Liver (tissue), 9 donors: ENCODE data around the gene KICS2. TPM values are rescaled to one million over a fixed set of nuclear protein-coding genes. Genes with fewer than 3 reads are reported as not detected.

ENCODE experiments used
- DNase-seq: peaks from one replicate; pipeline ENCODE4 v3.0.0-alpha.2; 2017; ENCODE audit warnings: low spot score
- H3K27ac ChIP-seq, 2 donors: one replicate each; pipeline ENCODE4 v1.7.0; 2013; ENCODE audit warnings: inconsistent platforms in 2 of 2, low read length in 2 of 2, control low read depth in 1 of 2, low read depth in 1 of 2, mild to moderate bottlenecking in 1 of 2
- H3K27me3 ChIP-seq, 4 donors: one replicate each; pipeline versions ENCODE4 v1.6.1 to v1.7.0; 2013; ENCODE audit warnings: low read length in 3 of 4, inconsistent platforms in 1 of 4, mild to moderate bottlenecking in 1 of 4, moderate library complexity in 1 of 4; ENCODE audit not compliant: control insufficient read depth in 4 of 4, insufficient read depth in 4 of 4
- H3K36me3 ChIP-seq, 4 donors: one replicate each; pipeline versions ENCODE4 v1.6.1 to v1.7.0; 2013; ENCODE audit warnings: low read length in 3 of 4, mild to moderate bottlenecking in 3 of 4, low read depth in 1 of 4, moderate library complexity in 1 of 4; ENCODE audit not compliant: control insufficient read depth in 4 of 4, insufficient read depth in 3 of 4
- H3K4me1 ChIP-seq, 4 donors: one replicate each; pipeline versions ENCODE4 v1.6.1 to v1.7.0; 2013; ENCODE audit warnings: low read length in 3 of 4, mild to moderate bottlenecking in 3 of 4, moderate library complexity in 1 of 4; ENCODE audit not compliant: control insufficient read depth in 4 of 4, insufficient read depth in 4 of 4
- H3K4me3 ChIP-seq, 3 donors: one replicate each; pipeline versions ENCODE4 v1.6.1 to v1.7.0; 2013; ENCODE audit warnings: low read length in 3 of 3, control low read depth in 1 of 3, low read depth in 1 of 3, mild to moderate bottlenecking in 1 of 3
- H3K9ac ChIP-seq, 2 donors: one replicate each; pipeline ENCODE4 v1.7.0; 2013; ENCODE audit warnings: low read length in 2 of 2, mild to moderate bottlenecking in 2 of 2, moderate library complexity in 2 of 2, control low read depth in 1 of 2, low read depth in 1 of 2
- H3K9me3 ChIP-seq, 4 donors: one replicate each; pipeline versions ENCODE4 v1.6.1 to v1.7.0; 2013; ENCODE audit warnings: low read length in 3 of 4; ENCODE audit not compliant: control insufficient read depth in 4 of 4
- ATF3 ChIP-seq: IDR thresholded peaks from 2 replicates; pipeline ENCODE4 v1.6.1; 2016; ENCODE audit warnings: antibody characterized with exemption
- EGR1 ChIP-seq, 2 donors: IDR thresholded peaks; 2 replicates each; pipeline ENCODE4 v1.6.1; 2016 to 2018; ENCODE audit warnings: antibody characterized with exemption in 2 of 2, low read depth in 2 of 2
- FOXA1 ChIP-seq: IDR thresholded peaks from 2 replicates; pipeline ENCODE4 v1.6.1; 2016; ENCODE audit warnings: antibody characterized with exemption
- FOXA2 ChIP-seq: IDR thresholded peaks from 2 replicates; pipeline ENCODE4 v1.6.1; 2016; ENCODE audit warnings: antibody characterized with exemption
- GABPA ChIP-seq, 2 donors: IDR thresholded peaks in 1 of 2; conservative IDR thresholded peaks in 1 of 2; 2 replicates each; pipeline ENCODE4 v1.6.1; 2016; ENCODE audit warnings: antibody characterized with exemption in 2 of 2, mild to moderate bottlenecking in 1 of 2, moderate library complexity in 1 of 2
- HNF4A ChIP-seq, 2 donors: conservative IDR thresholded peaks; 2 replicates each; pipeline ENCODE4 v1.6.1; 2016; ENCODE audit warnings: antibody characterized with exemption in 2 of 2, mild to moderate bottlenecking in 2 of 2
- HNF4G ChIP-seq: IDR thresholded peaks from 2 replicates; pipeline ENCODE4 v1.6.1; 2016; ENCODE audit warnings: antibody characterized with exemption
- JUND ChIP-seq, 2 donors: IDR thresholded peaks; 2 replicates each; pipeline ENCODE4 v1.6.1; 2016; ENCODE audit warnings: antibody characterized with exemption in 2 of 2
- MAX ChIP-seq: IDR thresholded peaks from 2 replicates; pipeline ENCODE4 v1.6.1; 2016; ENCODE audit warnings: antibody characterized with exemption
- NR2F2 ChIP-seq: IDR thresholded peaks from 2 replicates; pipeline ENCODE4 v1.6.1; 2016; ENCODE audit warnings: antibody characterized with exemption
- RAD21 ChIP-seq, 2 donors: IDR thresholded peaks; 2 replicates each; pipeline ENCODE4 v1.6.1; 2016; ENCODE audit warnings: antibody characterized with exemption in 2 of 2, mild to moderate bottlenecking in 2 of 2
- RXRA ChIP-seq, 2 donors: IDR thresholded peaks; 2 replicates each; pipeline ENCODE4 v1.6.1; 2017 to 2018; ENCODE audit warnings: antibody characterized with exemption in 2 of 2, mild to moderate bottlenecking in 1 of 2
- SP1 ChIP-seq: IDR thresholded peaks from 2 replicates; pipeline ENCODE4 v1.6.1; 2018; ENCODE audit warnings: antibody characterized with exemption, mild to moderate bottlenecking
- TAF1 ChIP-seq: conservative IDR thresholded peaks from 2 replicates; pipeline ENCODE4 v1.6.1; 2016; ENCODE audit warnings: antibody characterized with exemption, mild to moderate bottlenecking
- YY1 ChIP-seq: IDR thresholded peaks from 2 replicates; pipeline ENCODE4 v1.6.1; 2016; ENCODE audit warnings: antibody characterized with exemption, mild to moderate bottlenecking
- WGBS: extraction: QIAGEN DNeasy Blood & Tissue Kit; methylation state at CpG from one replicate; pipeline ENCODE4 v1.1.7; 2013; 5-methylcytosine and 5-hydroxymethylcytosine counted together
- polyA plus RNA-seq, 2 donors: library from polyadenylated mRNA; stranded (reverse) in 1 of 2; unstranded in 1 of 2; fragments of 200-250 nt in 1 of 2; fragments of >200 nt in 1 of 2; fragmentation: Nextera tagmentation in 1 of 2; extraction: Ambion mirVana in 1 of 2; gene quantifications; one replicate each; pipeline versions ENCODE4 v1.2.1 to v1.2.3, GENCODE V29; 2013 to 2015
- total RNA-seq, 2 donors: library from RNA; depleted of rRNA; stranded (reverse); fragments of >200 nt; gene quantifications; one replicate each; pipeline ENCODE4 v1.2.3, GENCODE V29; 2014
- TF ChIP-seq, protein P1 (sequence below): fragments of 150-350 bp; IDR thresholded peaks from 2 replicates; pipeline ENCODE4 v1.5.1; 2017; ENCODE audit warnings: improper control_type of control experiment, low read depth, low read length; ENCODE audit not compliant: missing input control
- TF ChIP-seq, protein P2 (sequence below): IDR thresholded peaks from 2 replicates; pipeline ENCODE4 v1.6.1; 2016; ENCODE audit warnings: antibody characterized with exemption
- TF ChIP-seq, protein P3 (sequence below): IDR thresholded peaks from 2 replicates; pipeline ENCODE4 v1.6.1; 2016; ENCODE audit warnings: antibody characterized with exemption, mild to moderate bottlenecking
- donor health status: healthy.
- donor health status: healthy.
- donor health status: healthy.
- donor health status: healthy.
- donor health status: healthy.

KICS2 gene
- total and polyA plus RNA-seq, 4 donors: 3.4 to 10.7 (median 5.3) TPM

- no peak for TF ChIP-seq YY1
- TF ChIP-seq, protein P1, sequence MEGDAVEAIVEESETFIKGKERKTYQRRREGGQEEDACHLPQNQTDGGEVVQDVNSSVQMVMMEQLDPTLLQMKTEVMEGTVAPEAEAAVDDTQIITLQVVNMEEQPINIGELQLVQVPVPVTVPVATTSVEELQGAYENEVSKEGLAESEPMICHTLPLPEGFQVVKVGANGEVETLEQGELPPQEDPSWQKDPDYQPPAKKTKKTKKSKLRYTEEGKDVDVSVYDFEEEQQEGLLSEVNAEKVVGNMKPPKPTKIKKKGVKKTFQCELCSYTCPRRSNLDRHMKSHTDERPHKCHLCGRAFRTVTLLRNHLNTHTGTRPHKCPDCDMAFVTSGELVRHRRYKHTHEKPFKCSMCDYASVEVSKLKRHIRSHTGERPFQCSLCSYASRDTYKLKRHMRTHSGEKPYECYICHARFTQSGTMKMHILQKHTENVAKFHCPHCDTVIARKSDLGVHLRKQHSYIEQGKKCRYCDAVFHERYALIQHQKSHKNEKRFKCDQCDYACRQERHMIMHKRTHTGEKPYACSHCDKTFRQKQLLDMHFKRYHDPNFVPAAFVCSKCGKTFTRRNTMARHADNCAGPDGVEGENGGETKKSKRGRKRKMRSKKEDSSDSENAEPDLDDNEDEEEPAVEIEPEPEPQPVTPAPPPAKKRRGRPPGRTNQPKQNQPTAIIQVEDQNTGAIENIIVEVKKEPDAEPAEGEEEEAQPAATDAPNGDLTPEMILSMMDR: no peak
- no peak for TF ChIP-seq HNF4G
- TF ChIP-seq RXRA (IDR thresholded peaks at IDR 0.05): no peak
- no peak for TF ChIP-seq JUND (IDR thresholded peaks at IDR 0.05)
- TF ChIP-seq FOXA2: no peak
Observed at GRCh38 chr12:64192644-64193444, 29.3 kb downstream of the KICS2 start (continued).

- Histone ChIP-seq H3K4me1 (no peaks in the 10 kb centered on the region), H3K9ac (no peak overlapping the region), H3K27me3 (no peaks in the 10 kb centered on the region), H3K36me3 (peaks cover 2 to 17% (median 11%) of the 10 kb centered on the region in 4 donors), H3K9me3 (no peaks in the 10 kb centered on the region), H3K27ac (no peak overlapping the region), H3K4me3 (no peak overlapping the region)
- no peak for DNase-seq
- no peak for TF ChIP-seq YY1
- no peak for TF ChIP-seq RXRA (IDR thresholded peaks at IDR 0.05)
- no peak for TF ChIP-seq EGR1 (IDR thresholded peaks at IDR 0.05; ENCODE audit: low read depth in 2 of 2)
- TF ChIP-seq, protein P2, sequence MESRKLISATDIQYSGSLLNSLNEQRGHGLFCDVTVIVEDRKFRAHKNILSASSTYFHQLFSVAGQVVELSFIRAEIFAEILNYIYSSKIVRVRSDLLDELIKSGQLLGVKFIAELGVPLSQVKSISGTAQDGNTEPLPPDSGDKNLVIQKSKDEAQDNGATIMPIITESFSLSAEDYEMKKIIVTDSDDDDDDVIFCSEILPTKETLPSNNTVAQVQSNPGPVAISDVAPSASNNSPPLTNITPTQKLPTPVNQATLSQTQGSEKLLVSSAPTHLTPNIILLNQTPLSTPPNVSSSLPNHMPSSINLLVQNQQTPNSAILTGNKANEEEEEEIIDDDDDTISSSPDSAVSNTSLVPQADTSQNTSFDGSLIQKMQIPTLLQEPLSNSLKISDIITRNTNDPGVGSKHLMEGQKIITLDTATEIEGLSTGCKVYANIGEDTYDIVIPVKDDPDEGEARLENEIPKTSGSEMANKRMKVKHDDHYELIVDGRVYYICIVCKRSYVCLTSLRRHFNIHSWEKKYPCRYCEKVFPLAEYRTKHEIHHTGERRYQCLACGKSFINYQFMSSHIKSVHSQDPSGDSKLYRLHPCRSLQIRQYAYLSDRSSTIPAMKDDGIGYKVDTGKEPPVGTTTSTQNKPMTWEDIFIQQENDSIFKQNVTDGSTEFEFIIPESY: no peak
- TF ChIP-seq FOXA1: no peak
Observed at GRCh38 chr12:64190140-64190539, 32.0 kb downstream of the KICS2 start.

- Histone ChIP-seq H3K4me1 (no peaks in the 10 kb centered on the region), H3K27me3 (no peaks in the 10 kb centered on the region), H3K27ac (no peak overlapping the region), H3K9ac (no peak overlapping the region), H3K9me3 (no peaks in the 10 kb centered on the region), H3K4me3 (no peak overlapping the region), H3K36me3 (peaks cover 0 to 16% (median 9%) of the 10 kb centered on the region in 4 donors)
- 84% methylated on average over 1 of the region's 1 CpG for WGBS
- no peak for DNase-seq
- TF ChIP-seq RAD21 (IDR thresholded peaks at IDR 0.05) (no peak), RXRA (IDR thresholded peaks at IDR 0.05) (no peak), YY1 (no peak), JUND (IDR thresholded peaks at IDR 0.05) (no peak), NR2F2 (no peak), MAX (no peak), ATF3 (no peak), GABPA (IDR thresholded peaks at IDR 0.05 in 1 of 2, conservative IDR thresholded peaks at IDR 0.05 in 1 of 2) (no peak), HNF4A (conservative IDR thresholded peaks at IDR 0.05) (no peak), FOXA1 (no peak), TAF1 (no peak), SP1 (no peak), HNF4G (no peak)
- TF ChIP-seq, protein P3, sequence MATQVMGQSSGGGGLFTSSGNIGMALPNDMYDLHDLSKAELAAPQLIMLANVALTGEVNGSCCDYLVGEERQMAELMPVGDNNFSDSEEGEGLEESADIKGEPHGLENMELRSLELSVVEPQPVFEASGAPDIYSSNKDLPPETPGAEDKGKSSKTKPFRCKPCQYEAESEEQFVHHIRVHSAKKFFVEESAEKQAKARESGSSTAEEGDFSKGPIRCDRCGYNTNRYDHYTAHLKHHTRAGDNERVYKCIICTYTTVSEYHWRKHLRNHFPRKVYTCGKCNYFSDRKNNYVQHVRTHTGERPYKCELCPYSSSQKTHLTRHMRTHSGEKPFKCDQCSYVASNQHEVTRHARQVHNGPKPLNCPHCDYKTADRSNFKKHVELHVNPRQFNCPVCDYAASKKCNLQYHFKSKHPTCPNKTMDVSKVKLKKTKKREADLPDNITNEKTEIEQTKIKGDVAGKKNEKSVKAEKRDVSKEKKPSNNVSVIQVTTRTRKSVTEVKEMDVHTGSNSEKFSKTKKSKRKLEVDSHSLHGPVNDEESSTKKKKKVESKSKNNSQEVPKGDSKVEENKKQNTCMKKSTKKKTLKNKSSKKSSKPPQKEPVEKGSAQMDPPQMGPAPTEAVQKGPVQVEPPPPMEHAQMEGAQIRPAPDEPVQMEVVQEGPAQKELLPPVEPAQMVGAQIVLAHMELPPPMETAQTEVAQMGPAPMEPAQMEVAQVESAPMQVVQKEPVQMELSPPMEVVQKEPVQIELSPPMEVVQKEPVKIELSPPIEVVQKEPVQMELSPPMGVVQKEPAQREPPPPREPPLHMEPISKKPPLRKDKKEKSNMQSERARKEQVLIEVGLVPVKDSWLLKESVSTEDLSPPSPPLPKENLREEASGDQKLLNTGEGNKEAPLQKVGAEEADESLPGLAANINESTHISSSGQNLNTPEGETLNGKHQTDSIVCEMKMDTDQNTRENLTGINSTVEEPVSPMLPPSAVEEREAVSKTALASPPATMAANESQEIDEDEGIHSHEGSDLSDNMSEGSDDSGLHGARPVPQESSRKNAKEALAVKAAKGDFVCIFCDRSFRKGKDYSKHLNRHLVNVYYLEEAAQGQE: no peak
- TF ChIP-seq, protein P1: no peak
Observed at GRCh38 chr12:64189530-64189929, 32.6 kb downstream of the KICS2 start.
